ENCODE data around the gene YWHAG.
"Not testable (repeated sequence)": the region's sequence is repeated elsewhere in the genome, so short reads cannot be mapped to it uniquely, and the experiment has no call there.

The YWHAG gene

GRCh38 chr7:76346778-76347177 is 12.0 kb downstream of the YWHAG start:
- DNase-seq, result no peak

- DNase-seq, result no peak
These were observed 12.7 kb downstream of the YWHAG start for GRCh38 chr7:76346097-76346496.

- no peak for DNase-seq
These were observed 14.9 kb downstream of the YWHAG start for GRCh38 chr7:76343931-76344321.

GRCh38 chr7:76343294-76343930 is 15.4 kb downstream of the YWHAG start:
- DNase-seq, result no peak

- DNase-seq, result no peak
These were observed 16.6 kb downstream of the YWHAG start for GRCh38 chr7:76342222-76342621.

- no peak for DNase-seq
These were observed 18.1 kb downstream of the YWHAG start for GRCh38 chr7:76340617-76341131.

- no peak for DNase-seq
These were observed 20.3 kb downstream of the YWHAG start for GRCh38 chr7:76338298-76339084.

GRCh38 chr7:76337147-76337546 is 21.6 kb downstream of the YWHAG start:
- DNase-seq, result no peak

- no peak for DNase-seq
These were observed 22.7 kb downstream of the YWHAG start for GRCh38 chr7:76336094-76336493.

GRCh38 chr7:76335417-76335816 is 23.4 kb downstream of the YWHAG start:
- DNase-seq, result not testable (repeated sequence)

GRCh38 chr7:76334320-76334967 is 24.3 kb downstream of the YWHAG start:
- no peak for DNase-seq

- DNase-seq, result no peak
These were observed 25.2 kb downstream of the YWHAG start for GRCh38 chr7:76333511-76334101.

GRCh38 chr7:76332078-76332477 is 26.7 kb downstream of the YWHAG start:
- no peak for DNase-seq

- DNase-seq, result no peak
These were observed 28.1 kb downstream of the YWHAG start for GRCh38 chr7:76330673-76331072.

GRCh38 chr7:76330261-76330660 is 28.5 kb downstream of the YWHAG start:
- no peak for DNase-seq

GRCh38 chr7:76329479-76329878 is 29.3 kb downstream of the YWHAG start:
- no peak for DNase-seq

GRCh38 chr7:76328389-76328788 is 30.4 kb downstream of the YWHAG start:
- no peak for DNase-seq

- DNase-seq, result no peak
These were observed 31.2 kb downstream of the YWHAG start for GRCh38 chr7:76327610-76328009.

- no peak for DNase-seq
These were observed 32.1 kb downstream of the YWHAG start for GRCh38 chr7:76326646-76327233.

GRCh38 chr7:76325811-76326210 is 33.0 kb downstream of the YWHAG start:
- DNase-seq, result no peak

- DNase-seq, result no peak
These were observed 33.7 kb downstream of the YWHAG start for GRCh38 chr7:76325092-76325491.

GRCh38 chr7:76318488-76319353 is 40.1 kb downstream of the YWHAG start:
- peak; percentile 76 for DNase-seq

Data from NCI-H1092 treated with DMSO at 0.1 percent for 48 hours (cell line).